Measurements from ENCODE around the gene IL16.

DNA sequence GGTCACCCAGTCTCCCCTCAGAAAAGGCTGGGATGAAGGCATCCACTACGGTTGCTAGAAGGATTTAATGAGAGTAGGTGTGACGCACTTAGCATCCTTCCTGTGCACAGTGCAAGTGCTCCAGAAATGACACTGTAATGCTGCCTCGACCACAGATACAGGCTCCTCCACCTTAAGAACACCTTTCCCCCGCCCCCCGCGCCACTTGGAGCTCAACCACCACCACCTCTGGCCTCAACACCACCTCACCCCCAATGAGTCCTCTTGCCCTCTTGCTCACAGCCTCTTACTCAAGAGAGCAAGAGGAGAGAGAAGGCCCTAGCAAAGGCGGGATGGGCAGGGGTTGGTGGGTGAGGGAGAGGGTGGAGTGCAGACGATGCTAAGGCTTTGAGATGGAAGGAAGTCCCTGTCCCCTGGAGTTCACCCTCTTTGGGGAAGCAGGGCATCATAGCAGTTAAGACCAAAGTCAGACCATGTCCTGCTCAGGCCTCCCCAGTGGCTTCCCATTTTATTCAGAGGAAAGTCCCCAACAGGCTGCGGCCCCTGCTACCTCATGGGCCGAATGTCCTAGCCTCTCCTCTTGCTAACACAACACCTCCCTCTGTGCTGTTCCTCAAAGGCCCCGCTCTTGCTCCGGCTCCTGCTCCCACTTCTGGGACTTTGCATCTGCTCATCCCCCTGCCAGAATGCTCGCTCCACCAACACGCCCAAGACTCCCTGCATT lies 118.9 kb downstream of the IL16 start:
- TF ChIP-seq, protein P1, sequence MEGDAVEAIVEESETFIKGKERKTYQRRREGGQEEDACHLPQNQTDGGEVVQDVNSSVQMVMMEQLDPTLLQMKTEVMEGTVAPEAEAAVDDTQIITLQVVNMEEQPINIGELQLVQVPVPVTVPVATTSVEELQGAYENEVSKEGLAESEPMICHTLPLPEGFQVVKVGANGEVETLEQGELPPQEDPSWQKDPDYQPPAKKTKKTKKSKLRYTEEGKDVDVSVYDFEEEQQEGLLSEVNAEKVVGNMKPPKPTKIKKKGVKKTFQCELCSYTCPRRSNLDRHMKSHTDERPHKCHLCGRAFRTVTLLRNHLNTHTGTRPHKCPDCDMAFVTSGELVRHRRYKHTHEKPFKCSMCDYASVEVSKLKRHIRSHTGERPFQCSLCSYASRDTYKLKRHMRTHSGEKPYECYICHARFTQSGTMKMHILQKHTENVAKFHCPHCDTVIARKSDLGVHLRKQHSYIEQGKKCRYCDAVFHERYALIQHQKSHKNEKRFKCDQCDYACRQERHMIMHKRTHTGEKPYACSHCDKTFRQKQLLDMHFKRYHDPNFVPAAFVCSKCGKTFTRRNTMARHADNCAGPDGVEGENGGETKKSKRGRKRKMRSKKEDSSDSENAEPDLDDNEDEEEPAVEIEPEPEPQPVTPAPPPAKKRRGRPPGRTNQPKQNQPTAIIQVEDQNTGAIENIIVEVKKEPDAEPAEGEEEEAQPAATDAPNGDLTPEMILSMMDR (conservative IDR thresholded peaks at IDR 0.05 in 1 of 2, IDR thresholded peaks at IDR 0.05 in 1 of 2; ENCODE audit: extremely low read depth in 1 of 2, insufficient read depth in 1 of 2, low read depth in 1 of 2, low read length in 2 of 2) = no peak
- no peak for TF ChIP-seq EZH2 (IDR thresholded peaks at IDR 0.05; ENCODE audit: borderline replicate concordance, low read length)

All from mammary epithelial cell (primary cell).